Mucosa of rectum (tissue), 2 donors: ENCODE measurements around the gene ATP6V0E1.
"Not testable (repeated sequence)": the region's sequence is repeated elsewhere in the genome, so short reads cannot be mapped to it uniquely, and the experiment has no call there.

Source experiments
- H3K27ac ChIP-seq, 2 donors: one replicate each; pipeline ENCODE4 v1.7.0; 2013; ENCODE audit warnings: inconsistent platforms in 2 of 2, low read depth in 2 of 2, low read length in 2 of 2
- H3K27me3 ChIP-seq, 2 donors: one replicate each; pipeline ENCODE4 v1.7.0; 2013; ENCODE audit warnings: low read length in 2 of 2; ENCODE audit not compliant: control insufficient read depth in 2 of 2, insufficient read depth in 2 of 2
- H3K36me3 ChIP-seq, 2 donors: one replicate each; pipeline ENCODE4 v1.7.0; 2013; ENCODE audit warnings: low read length in 2 of 2; ENCODE audit not compliant: control insufficient read depth in 2 of 2, insufficient read depth in 2 of 2
- H3K4me1 ChIP-seq, 2 donors: one replicate each; pipeline ENCODE4 v1.7.0; 2013; ENCODE audit warnings: low read length in 2 of 2, mild to moderate bottlenecking in 1 of 2; ENCODE audit not compliant: control insufficient read depth in 2 of 2, insufficient read depth in 2 of 2
- H3K4me3 ChIP-seq, 2 donors: one replicate each; pipeline ENCODE4 v1.7.0; 2013; ENCODE audit warnings: low read length in 2 of 2
- H3K9ac ChIP-seq, 2 donors: one replicate each; pipeline ENCODE4 v1.7.0; 2013; ENCODE audit warnings: low read length in 2 of 2, low read depth in 1 of 2, mild to moderate bottlenecking in 1 of 2
- H3K9me3 ChIP-seq, 2 donors: one replicate each; pipeline ENCODE4 v1.7.0; 2013; ENCODE audit warnings: low read length in 2 of 2; ENCODE audit not compliant: control insufficient read depth in 2 of 2
- donor health status: healthy.
- donor health status: Normal muscosa, but diverticular disease.

Gene ATP6V0E1

DNA sequence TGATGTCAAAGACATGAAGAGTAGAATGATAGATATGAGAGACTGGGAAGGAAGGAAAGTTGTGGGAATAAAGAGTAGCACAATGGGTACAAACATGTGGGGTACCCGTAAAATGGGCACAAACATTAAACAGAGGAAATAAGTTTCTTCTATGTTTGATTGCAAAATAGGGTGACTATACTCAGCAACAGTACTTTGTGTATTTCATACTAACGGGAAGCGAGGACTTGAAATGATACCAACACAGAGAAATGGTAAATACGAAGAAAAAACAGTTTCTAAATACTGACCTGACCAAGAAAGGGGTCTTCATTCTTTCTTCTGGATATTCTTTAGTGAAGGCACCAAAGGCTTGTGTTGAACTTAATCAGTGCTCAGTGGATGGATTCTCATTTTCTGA is 31.1 kb downstream of the ATP6V0E1 start:
- no peak overlapping the region for H3K9ac ChIP-seq
- H3K36me3 ChIP-seq: no peaks in the 10 kb centered on the region
- no peak overlapping the region for H3K4me3 ChIP-seq
- H3K27ac ChIP-seq: no peak overlapping the region
- no peaks in the 10 kb centered on the region for H3K9me3 ChIP-seq
- no peaks in the 10 kb centered on the region for H3K27me3 ChIP-seq
- H3K4me1 ChIP-seq: peaks cover 0 to 3% of the 10 kb centered on the region in 2 donors

DNA sequence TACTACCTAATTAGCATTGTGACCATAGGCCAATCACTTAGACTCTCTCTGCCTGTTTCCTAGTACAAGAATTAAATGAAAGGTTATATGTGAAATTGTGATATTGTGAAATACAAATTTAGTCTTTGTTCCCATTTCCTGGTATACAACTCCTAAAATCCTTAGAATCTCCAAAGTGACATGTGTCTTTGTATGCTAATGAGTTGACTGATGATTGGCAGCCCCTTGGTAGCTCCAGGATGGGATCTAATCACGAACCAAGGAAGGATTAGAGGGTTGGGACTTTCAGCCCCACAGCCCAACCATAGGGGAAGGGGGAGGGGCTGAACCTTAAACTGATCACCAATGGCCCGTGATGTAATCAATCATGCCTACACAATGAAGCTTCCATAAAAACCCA is 31.6 kb downstream of the ATP6V0E1 start:
- H3K9me3 ChIP-seq: no peaks in the 10 kb centered on the region
- no peak overlapping the region for H3K4me3 ChIP-seq
- no peak overlapping the region for H3K27ac ChIP-seq
- no peaks in the 10 kb centered on the region for H3K27me3 ChIP-seq
- H3K36me3 ChIP-seq: peaks cover 2 to 3% of the 10 kb centered on the region in 2 donors
- H3K4me1 ChIP-seq: peaks cover 0 to 3% of the 10 kb centered on the region in 2 donors
- no peak overlapping the region for H3K9ac ChIP-seq

DNA sequence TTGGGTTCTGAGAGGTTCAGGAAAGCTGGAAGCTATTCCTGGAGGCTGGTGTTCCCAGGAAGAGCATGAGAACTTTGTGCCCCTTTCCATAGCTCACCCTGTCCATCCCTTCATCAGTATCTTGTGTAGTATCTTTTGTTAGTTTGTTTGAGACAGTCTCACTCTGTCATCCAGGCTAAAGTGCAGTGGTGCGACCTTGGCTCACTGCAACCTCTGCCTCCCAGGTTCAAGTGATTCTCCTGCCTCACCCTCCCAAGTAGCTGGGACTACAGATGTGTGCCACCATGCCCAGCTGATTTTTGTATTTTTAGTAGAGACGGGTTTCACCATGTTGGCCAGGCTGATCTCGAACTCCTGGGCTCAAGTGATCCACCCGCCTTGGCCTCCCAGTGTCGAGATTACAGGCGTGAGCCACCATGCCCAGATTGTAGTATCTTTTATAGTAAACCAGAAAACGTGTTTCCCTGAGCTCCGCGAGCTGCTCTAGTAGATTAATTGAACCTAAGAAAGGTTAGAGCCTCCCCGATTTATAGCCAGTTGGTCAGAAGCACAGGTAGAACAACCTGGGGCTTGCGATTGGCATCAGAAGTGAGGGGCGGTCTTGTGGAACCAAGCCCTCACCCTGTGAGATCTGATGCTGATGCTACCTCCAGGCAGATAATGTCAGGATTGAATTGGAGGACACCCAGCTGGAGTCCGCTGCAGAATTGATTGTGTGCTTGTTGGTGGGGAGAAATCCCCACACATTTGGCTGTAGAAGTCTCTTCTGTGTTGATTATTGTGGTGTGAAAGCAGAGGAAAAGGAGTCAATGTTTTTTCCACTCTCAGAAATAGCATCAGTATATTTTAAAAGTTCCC is 32.3 kb downstream of the ATP6V0E1 start:
- Histone ChIP-seq H3K4me1 (no peaks in the 10 kb centered on the region), H3K27ac (peak overlapping the region; percentile 54 to 56), H3K9me3 (no peaks in the 10 kb centered on the region), H3K9ac (no peak overlapping the region), H3K4me3 (no peak overlapping the region), H3K27me3 (no peaks in the 10 kb centered on the region), H3K36me3 (peaks cover 8% of the 10 kb centered on the region in 2 donors)

DNA sequence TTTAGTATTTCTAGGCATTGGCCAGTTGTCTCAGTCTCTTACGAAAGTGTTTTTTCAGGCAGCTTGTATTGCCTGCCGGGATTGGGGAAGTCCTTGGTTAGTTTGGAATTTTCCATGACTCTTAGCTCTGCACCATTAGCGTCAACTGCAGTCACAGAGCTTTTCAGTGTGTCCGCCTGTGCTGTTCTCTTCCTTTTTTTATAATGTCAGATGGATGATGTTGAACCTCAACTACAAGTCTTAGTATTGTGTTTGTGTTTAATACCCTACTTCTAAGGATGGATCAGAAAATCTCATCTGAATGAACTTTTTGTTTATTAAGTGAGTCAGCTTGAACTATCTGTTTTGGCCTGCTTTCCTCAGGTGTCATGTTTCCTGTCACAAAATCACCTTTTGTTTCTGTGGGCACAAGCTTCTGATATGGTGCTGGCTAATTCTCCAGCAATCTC is 33.1 kb downstream of the ATP6V0E1 start:
- Histone ChIP-seq H3K27ac (peak overlapping the region; percentile 54 to 56), H3K4me3 (no peak overlapping the region), H3K9ac (no peak overlapping the region)

DNA sequence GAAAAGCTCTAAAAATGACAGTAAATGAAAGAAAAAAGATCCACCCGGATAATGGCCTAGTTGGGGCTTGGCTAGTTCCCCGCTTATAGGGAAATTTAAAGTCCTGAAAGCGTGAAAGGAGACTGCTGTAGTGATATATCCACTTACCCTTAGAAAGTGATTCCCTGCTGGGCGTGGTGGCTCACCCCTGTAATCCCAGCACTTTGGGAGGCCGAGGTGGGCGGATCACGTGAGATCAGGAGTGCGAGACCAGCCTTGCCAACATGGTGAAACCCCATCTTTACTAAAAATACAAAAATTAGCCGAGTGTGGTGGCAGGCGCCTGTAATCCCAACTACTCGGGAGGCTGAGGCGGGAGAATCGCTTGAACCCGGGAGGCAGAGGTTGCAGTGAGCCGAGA is 33.5 kb downstream of the ATP6V0E1 start:
- not testable (repeated sequence) for H3K27me3 ChIP-seq, H3K4me3 ChIP-seq, H3K9ac ChIP-seq, H3K9me3 ChIP-seq, H3K4me1 ChIP-seq
- Histone ChIP-seq H3K27ac (peak overlapping the region; percentile 16 to 44), H3K36me3 (peaks cover 8 to 15% of the 10 kb centered on the region in 2 donors)

More for the DNA sequence above, 33.1 kb downstream of the ATP6V0E1 start:
- no peaks in the 10 kb centered on the region for H3K27me3 ChIP-seq
- no peaks in the 10 kb centered on the region for H3K9me3 ChIP-seq
- H3K4me1 ChIP-seq: no peaks in the 10 kb centered on the region
- peaks cover 8 to 13% of the 10 kb centered on the region in 2 donors for H3K36me3 ChIP-seq

DNA sequence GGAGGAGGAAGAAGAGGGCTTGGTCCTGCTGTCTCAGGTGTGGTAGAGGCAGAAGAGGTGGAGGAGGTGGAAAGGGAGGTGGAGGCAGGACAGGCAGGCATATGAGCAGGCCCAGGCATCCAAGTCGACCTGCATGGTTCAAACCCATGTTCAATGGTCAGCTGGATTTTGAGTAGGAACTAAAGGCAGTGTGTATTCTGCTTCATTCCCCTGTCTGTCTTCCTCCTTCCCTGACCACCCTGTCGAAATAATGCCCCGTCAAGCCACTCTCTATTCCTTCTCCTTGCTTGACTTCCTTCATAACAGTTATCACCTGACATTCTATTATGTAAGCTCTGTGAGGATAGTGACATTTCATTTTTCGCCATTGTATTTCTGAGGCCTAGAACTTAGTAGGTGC is 34.8 kb downstream of the ATP6V0E1 start:
- no peaks in the 10 kb centered on the region for H3K9me3 ChIP-seq
- H3K27me3 ChIP-seq: no peaks in the 10 kb centered on the region
- peaks cover 8 to 15% of the 10 kb centered on the region in 2 donors for H3K36me3 ChIP-seq
- no peak overlapping the region for H3K4me3 ChIP-seq
- no peaks in the 10 kb centered on the region for H3K4me1 ChIP-seq
- no peak overlapping the region for H3K27ac ChIP-seq
- no peak overlapping the region for H3K9ac ChIP-seq

DNA sequence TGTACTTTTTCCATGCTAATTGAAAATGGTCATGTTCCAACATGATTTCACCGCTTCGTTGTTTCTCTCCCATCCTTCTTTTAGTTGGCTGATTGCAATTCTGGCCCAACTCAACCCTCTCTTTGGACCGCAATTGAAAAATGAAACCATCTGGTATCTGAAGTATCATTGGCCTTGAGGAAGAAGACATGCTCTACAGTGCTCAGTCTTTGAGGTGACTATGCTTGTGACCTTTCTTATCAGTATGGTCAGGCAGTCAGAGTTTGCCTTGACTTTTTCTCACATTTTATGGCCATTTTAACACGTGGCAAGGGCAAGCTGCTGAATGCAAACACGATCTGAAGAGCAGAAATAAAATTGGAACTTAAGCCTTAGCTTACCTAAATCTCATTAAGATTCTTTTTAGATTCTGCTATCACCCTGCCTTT is 36.6 kb downstream of the ATP6V0E1 start:
- Histone ChIP-seq H3K4me1 (no peaks in the 10 kb centered on the region), H3K4me3 (no peak overlapping the region), H3K27ac (no peak overlapping the region)

DNA sequence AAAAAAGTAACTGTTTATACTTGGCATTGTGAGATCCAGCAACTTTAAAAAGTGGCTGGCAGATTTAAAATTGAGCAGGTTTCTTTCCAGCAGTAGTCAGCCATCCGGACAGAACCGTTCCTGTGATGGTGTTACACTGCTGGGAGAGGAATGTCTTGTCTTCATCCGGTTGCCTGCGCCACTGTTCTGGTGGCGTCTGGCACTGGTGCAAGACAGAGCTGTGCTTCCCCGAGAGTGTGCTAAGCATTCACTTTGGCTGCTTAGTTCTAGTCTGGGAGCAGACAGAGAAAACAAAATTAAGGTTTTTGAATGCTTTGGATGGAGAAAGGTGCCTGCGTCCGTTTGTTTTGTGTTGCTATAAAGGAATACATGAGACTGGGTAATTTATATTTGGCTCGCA is 37.1 kb downstream of the ATP6V0E1 start:
- H3K27ac ChIP-seq: no peak overlapping the region
- no peak overlapping the region for H3K9ac ChIP-seq
- H3K36me3 ChIP-seq: peaks cover 8 to 15% of the 10 kb centered on the region in 2 donors
- no peaks in the 10 kb centered on the region for H3K27me3 ChIP-seq
- H3K9me3 ChIP-seq: no peaks in the 10 kb centered on the region
- no peak overlapping the region for H3K4me3 ChIP-seq
- no peaks in the 10 kb centered on the region for H3K4me1 ChIP-seq

More for the DNA sequence above, 36.6 kb downstream of the ATP6V0E1 start:
- Histone ChIP-seq H3K27me3 (no peaks in the 10 kb centered on the region), H3K36me3 (peaks cover 8 to 15% of the 10 kb centered on the region in 2 donors), H3K9ac (no peak overlapping the region), H3K9me3 (no peaks in the 10 kb centered on the region)

DNA sequence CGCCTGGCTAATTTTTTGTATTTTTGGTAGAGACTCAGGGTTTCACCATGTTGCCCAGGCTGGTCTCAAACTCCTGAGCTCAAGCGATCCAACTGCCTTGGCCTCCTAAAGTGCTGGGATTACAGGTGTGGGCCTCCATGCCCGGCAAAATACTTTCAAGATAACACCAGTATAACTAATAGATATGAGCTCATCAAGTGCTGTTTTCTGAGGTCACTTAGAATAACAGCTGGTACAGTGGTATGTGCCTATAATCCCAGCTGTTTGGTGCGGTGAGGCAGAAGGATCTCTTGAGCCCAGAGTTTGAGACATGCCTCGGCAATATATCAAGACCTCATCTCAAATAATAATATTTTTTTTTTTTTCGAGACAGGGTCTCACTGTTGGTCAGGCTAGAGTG is 42.1 kb downstream of the ATP6V0E1 start:
- H3K36me3 ChIP-seq: peaks cover 2 to 9% of the 10 kb centered on the region in 2 donors
- no peak overlapping the region for H3K4me3 ChIP-seq

DNA sequence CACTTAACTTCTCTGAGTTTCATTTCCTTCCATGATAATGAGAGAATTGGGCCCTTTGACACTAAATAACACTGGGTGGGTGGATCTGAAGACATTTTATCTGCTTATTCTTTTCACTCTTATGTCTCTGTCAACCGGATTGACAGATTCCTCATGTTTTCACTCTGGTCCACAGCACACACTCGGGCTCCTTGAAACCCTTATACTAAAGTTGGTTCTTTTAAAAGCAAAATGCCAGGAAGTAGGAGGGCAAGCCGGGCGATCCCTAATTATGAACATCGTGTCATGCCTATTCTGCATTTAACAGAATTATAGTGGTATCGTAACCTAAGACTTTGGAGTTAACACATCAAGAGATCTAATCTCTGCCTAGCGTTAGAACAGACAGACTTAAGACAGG is 44.3 kb downstream of the ATP6V0E1 start:
- peaks cover 9 to 11% of the 10 kb centered on the region in 2 donors for H3K4me1 ChIP-seq
- no peak overlapping the region for H3K27ac ChIP-seq
- H3K27me3 ChIP-seq: no peaks in the 10 kb centered on the region

More for the DNA sequence above, 42.1 kb downstream of the ATP6V0E1 start:
- Histone ChIP-seq H3K27me3 (no peaks in the 10 kb centered on the region), H3K4me1 (peaks cover 9 to 11% of the 10 kb centered on the region in 2 donors), H3K9ac (no peak overlapping the region), H3K27ac (no peak overlapping the region), H3K9me3 (no peaks in the 10 kb centered on the region)

More for the DNA sequence above, 44.3 kb downstream of the ATP6V0E1 start:
- H3K4me3 ChIP-seq: no peak overlapping the region
- H3K36me3 ChIP-seq: no peaks in the 10 kb centered on the region
- no peak overlapping the region for H3K9ac ChIP-seq
- H3K9me3 ChIP-seq: no peaks in the 10 kb centered on the region
